Endothelial cell of umbilical vein (primary cell): ENCODE results near the gene CENPB. TPM values are rescaled to one million over a fixed set of nuclear protein-coding genes. Genes with fewer than 3 reads are reported as not detected.

Source experiments
- BruUV-seq: library from RNA; stranded (reverse); fragments of 400-500 nt; replicated peaks from 2 replicates; lab custom pipeline; 2021; lab: Mats Ljungman, UMichigan
- CTCF ChIA-PET: fragments of 300-600, 350-600 bp; sonication (Branson Sonifier 250); formaldehyde crosslinking; loops from one replicate; lab custom pipeline; 2021; ENCODE audit warnings: antibody characterized with exemption, inconsistent platforms; lab: Charles Lee
- POLR2A ChIA-PET: fragments of 300-600, 350-600 bp; sonication (Branson Sonifier 250); formaldehyde crosslinking; loops from one replicate; lab custom pipeline; 2021; ENCODE audit warnings: antibody characterized with exemption, inconsistent platforms; lab: Charles Lee
- DNase-seq: peaks from one replicate; pipeline ENCODE4 v3.0.0-alpha.2; 2011; ENCODE audit warnings: low read depth, low spot score
- FAIRE-seq: peaks from 2 replicates; lab custom pipeline; 2011; peaks lifted over from hg19 to GRCh38; lab: Jason Lieb, UNC
- H2AFZ ChIP-seq: 2 replicates; pipeline ENCODE4 v1.6.0; 2012; ENCODE audit warnings: low read depth, low read length, control low read depth, inconsistent platforms
- H3K27ac ChIP-seq: 2 replicates; pipeline ENCODE4 v1.5.1; 2011; ENCODE audit warnings: low read depth, mild to moderate bottlenecking, control low read depth, low read length, moderate library complexity; ENCODE audit not compliant: insufficient read depth
- H3K27me3 ChIP-seq, 2 experiments: 2 replicates each; pipeline versions ENCODE4 v1.6.0 to v1.6.1; 2011; ENCODE audit warnings: low read length in 2 of 2, mixed read lengths in 1 of 2; ENCODE audit not compliant: control insufficient read depth in 2 of 2, insufficient read depth in 2 of 2
- H3K36me3 ChIP-seq, 2 experiments: 2 replicates in 1 of 2; 3 replicates in 1 of 2; pipeline ENCODE4 v1.5.1; 2011; ENCODE audit warnings: low read length in 2 of 2, mild to moderate bottlenecking in 1 of 2, moderate library complexity in 1 of 2; ENCODE audit not compliant: control insufficient read depth in 2 of 2, insufficient read depth in 2 of 2; ENCODE audit errors: extremely low read depth in 1 of 2
- H3K4me1 ChIP-seq: 3 replicates; pipeline ENCODE4 v1.5.1; 2011; ENCODE audit warnings: mild to moderate bottlenecking, low read length; ENCODE audit not compliant: control insufficient read depth, insufficient read depth; ENCODE audit errors: extremely low read depth
- H3K4me2 ChIP-seq: 2 replicates; pipeline ENCODE4 v1.6.1; 2011; ENCODE audit warnings: low read length, control low read depth, mixed read lengths; ENCODE audit not compliant: insufficient read depth
- H3K4me3 ChIP-seq, 3 experiments: fragments of 200-600 bp in 1 of 3; sonication (generic), shearing (Covaris generic) in 1 of 3; replicated peaks in 1 of 3; 2 replicates each; pipeline ENCODE4 v1.5.1; 2011 to 2016; ENCODE audit warnings: control low read depth in 3 of 3, low read length in 3 of 3, mild to moderate bottlenecking in 2 of 3, inconsistent platforms in 1 of 3, low read depth in 1 of 3, moderate library complexity in 1 of 3; ENCODE audit not compliant: insufficient read depth in 1 of 3
- H3K79me2 ChIP-seq: 2 replicates; pipeline ENCODE4 v1.6.0; 2012; ENCODE audit warnings: low read length, inconsistent platforms; ENCODE audit not compliant: control insufficient read depth, insufficient read depth
- H3K9ac ChIP-seq: replicated peaks from 2 replicates; pipeline ENCODE3; 2011; ENCODE audit warnings: low read length, control low read depth; ENCODE audit not compliant: insufficient read depth; ENCODE audit errors: extremely low read depth
- H3K9me1 ChIP-seq: replicated peaks from 3 replicates; pipeline ENCODE4 v1.6.0; 2011; ENCODE audit warnings: mild to moderate bottlenecking, low read length; ENCODE audit not compliant: control insufficient read depth, insufficient read depth; ENCODE audit errors: extremely low read depth
- H3K9me3 ChIP-seq: replicated peaks from 2 replicates; pipeline ENCODE4 v1.5.1; 2012; ENCODE audit warnings: low read length, inconsistent platforms; ENCODE audit not compliant: control insufficient read depth, insufficient read depth
- H4K20me1 ChIP-seq: replicated peaks from 2 replicates; pipeline ENCODE3; 2011; ENCODE audit warnings: mild to moderate bottlenecking, low read length; ENCODE audit not compliant: control insufficient read depth, insufficient read depth; ENCODE audit errors: extremely low read depth
- EZH2 ChIP-seq: IDR thresholded peaks from 2 replicates; pipeline ENCODE4 v1.6.1; 2012; ENCODE audit warnings: borderline replicate concordance, low read depth, mild to moderate bottlenecking, moderate library complexity, low read length, inconsistent platforms; ENCODE audit not compliant: severe bottlenecking
- FOS ChIP-seq: IDR thresholded peaks from 2 replicates; pipeline ENCODE4 v1.6.1; 2011; ENCODE audit warnings: mild to moderate bottlenecking, low read length, moderate library complexity, borderline replicate concordance; ENCODE audit not compliant: insufficient read depth
- JUN ChIP-seq: IDR thresholded peaks from 2 replicates; pipeline ENCODE4 v1.6.1; 2011; ENCODE audit warnings: borderline replicate concordance, low read depth; ENCODE audit not compliant: insufficient read length, insufficient read depth
- POLR2A ChIP-seq: IDR thresholded peaks from 2 replicates; pipeline ENCODE4 v1.6.1; 2012; ENCODE audit warnings: low read depth, mild to moderate bottlenecking, control low read depth, low read length
- POLR2AphosphoS5 ChIP-seq: IDR thresholded peaks from 2 replicates; pipeline ENCODE4 v1.6.1; 2012; ENCODE audit warnings: low read depth, mild to moderate bottlenecking, control low read depth, low read length, moderate library complexity; ENCODE audit not compliant: insufficient read depth
- dilution Hi-C: fragments of 300-500 bp; cut with MboI; formaldehyde crosslinking; loops from one replicate; pipeline ENCODE4 v1.15.0; 2019; ENCODE audit warnings: low sequenced_read_pairs; ENCODE audit not compliant: extremely low pct_ligation_motif_present
- intact Hi-C: fragments of 100-400 bp; cut with micrococcal nuclease; formaldehyde crosslinking; loops from one replicate; pipeline ENCODE4 v1.10.0; 2022
- polyA plus RNA-seq, 4 experiments: library from polyadenylated mRNA; depleted of rRNA in 3 of 4; stranded (reverse) in 3 of 4; unstranded in 1 of 4; fragments of >200 nt; gene quantifications; 2 replicates each; pipeline versions ENCODE4 v1.2.1 to v1.2.3, GENCODE V29; 2011 to 2012; ENCODE audit warnings: missing spikeins in 1 of 4
- total RNA-seq: library from RNA; stranded (reverse); gene quantifications from 2 replicates; pipeline ENCODE4 v1.2.3, GENCODE V29; 2021

The CENPB gene
- total and polyA plus RNA-seq, 2 donors (not counting 3 experiments of a cell fraction or from before 2014, with no cell fraction given), result 30.4 to 90.3 TPM

GRCh38 chr20:3800878-3801260 is 14.3 kb upstream of the CENPB start:
- dilution Hi-C loops, result no loop called here
- ChIA-PET POLR2A (no interaction called here), CTCF (interaction anchor here (1.1 to 1.9 kb wide), 2 partner anchors 17 to 19 kb away, joined by 3 to 5 read pairs; partner anchors contain the start of gene AP5S1)
- TF ChIP-seq POLR2A, result no peak
- TF ChIP-seq POLR2AphosphoS5, result no peak
- no peak for TF ChIP-seq JUN
- no peaks in the 10 kb centered on the region for H4K20me1 ChIP-seq
- H3K9me1 ChIP-seq, result no peaks in the 10 kb centered on the region
- no TSS peak for BruUV-seq
- intact Hi-C loops, result no loop called here
- no peak overlapping the region for H3K4me2 ChIP-seq
- no peak overlapping the region for H3K27ac ChIP-seq
- no peak for FAIRE-seq
- H3K4me1 ChIP-seq, result peaks cover 17% of the 10 kb centered on the region
- H2AFZ ChIP-seq, result no peak overlapping the region
- H3K4me3 ChIP-seq, result no peak overlapping the region
- H3K27me3 ChIP-seq, result no peaks in the 10 kb centered on the region
- H3K9me3 ChIP-seq, result no peaks in the 10 kb centered on the region
- peaks cover 25% of the 10 kb centered on the region for H3K79me2 ChIP-seq
- H3K9ac ChIP-seq, result no peak overlapping the region
- no peak for DNase-seq
- peaks cover 0 to 26% of the 10 kb centered on the region in 2 experiments for H3K36me3 ChIP-seq

- Histone ChIP-seq H3K27ac (no peak overlapping the region), H3K36me3 (peaks cover 0 to 26% of the 10 kb centered on the region in 2 experiments), H3K9me1 (no peaks in the 10 kb centered on the region), H3K4me1 (peaks cover 18% of the 10 kb centered on the region), H3K79me2 (peaks cover 25% of the 10 kb centered on the region), H3K4me3 (no peak overlapping the region), H3K9me3 (no peaks in the 10 kb centered on the region), H4K20me1 (no peaks in the 10 kb centered on the region), H3K4me2 (no peak overlapping the region), H3K27me3 (no peaks in the 10 kb centered on the region), H3K9ac (no peak overlapping the region), H2AFZ (no peak overlapping the region)
- intact Hi-C loops, result no loop called here
- ChIA-PET POLR2A (no interaction called here), CTCF (interaction anchor here (0.8 to 1.9 kb wide), 4 partner anchors 16 to 20 kb away, joined by 3 to 6 read pairs (median 4); partner anchors contain the start of gene AP5S1)
- no TSS peak for BruUV-seq
- DNase-seq (no peak), FAIRE-seq (no peak)
- TF ChIP-seq FOS (no peak), EZH2 (no peak)
- dilution Hi-C loops, result no loop called here
Observed at GRCh38 chr20:3800256-3800877, 13.8 kb upstream of the CENPB start.
